Measurements from ENCODE around the gene BID. TPM values are rescaled to one million over a fixed set of nuclear protein-coding genes. Genes with fewer than 3 reads are reported as not detected.

Gene BID
- total RNA-seq, 2 donors from 2014 or later: 13.5 to 18.1 TPM

DNA sequence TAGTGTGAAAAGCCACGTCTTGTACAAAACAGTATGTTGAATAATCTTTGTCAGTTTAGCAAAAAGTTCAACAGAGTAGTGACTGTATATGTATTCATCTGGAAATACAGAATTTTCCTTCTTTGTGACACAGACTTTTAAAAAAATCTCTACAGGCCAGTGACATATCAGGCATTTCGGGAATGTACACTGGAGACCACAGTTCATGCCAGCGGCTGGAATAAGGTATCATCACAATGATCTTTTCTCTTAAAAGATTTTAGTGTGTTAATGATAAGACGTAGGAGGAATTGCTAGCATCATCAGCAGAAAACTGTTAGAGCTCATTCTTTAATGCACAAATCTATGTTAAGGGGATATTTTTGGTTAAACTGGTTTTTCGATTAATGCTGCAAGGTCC, 78.3 kb downstream of the BID start:
- Histone ChIP-seq H3K36me3 (no peaks in the 10 kb centered on the region), H3K27me3 (replicated peaks; ENCODE audit: insufficient read depth) (no peaks in the 10 kb centered on the region), H3K4me3 (no peak overlapping the region), H3K9me3 (no peaks in the 10 kb centered on the region), H3K27ac (no peak overlapping the region), H3K4me1 (ENCODE audit: control insufficient read depth in 1 of 2, low read depth in 2 of 2) (no peaks in the 10 kb centered on the region)
- DNase-seq (ENCODE audit: low spot score) (no peak), ATAC-seq (ENCODE audit: insufficient number of reproducible peaks, low FRiP score, low read depth) (no peak)
- TF ChIP-seq, protein P1, sequence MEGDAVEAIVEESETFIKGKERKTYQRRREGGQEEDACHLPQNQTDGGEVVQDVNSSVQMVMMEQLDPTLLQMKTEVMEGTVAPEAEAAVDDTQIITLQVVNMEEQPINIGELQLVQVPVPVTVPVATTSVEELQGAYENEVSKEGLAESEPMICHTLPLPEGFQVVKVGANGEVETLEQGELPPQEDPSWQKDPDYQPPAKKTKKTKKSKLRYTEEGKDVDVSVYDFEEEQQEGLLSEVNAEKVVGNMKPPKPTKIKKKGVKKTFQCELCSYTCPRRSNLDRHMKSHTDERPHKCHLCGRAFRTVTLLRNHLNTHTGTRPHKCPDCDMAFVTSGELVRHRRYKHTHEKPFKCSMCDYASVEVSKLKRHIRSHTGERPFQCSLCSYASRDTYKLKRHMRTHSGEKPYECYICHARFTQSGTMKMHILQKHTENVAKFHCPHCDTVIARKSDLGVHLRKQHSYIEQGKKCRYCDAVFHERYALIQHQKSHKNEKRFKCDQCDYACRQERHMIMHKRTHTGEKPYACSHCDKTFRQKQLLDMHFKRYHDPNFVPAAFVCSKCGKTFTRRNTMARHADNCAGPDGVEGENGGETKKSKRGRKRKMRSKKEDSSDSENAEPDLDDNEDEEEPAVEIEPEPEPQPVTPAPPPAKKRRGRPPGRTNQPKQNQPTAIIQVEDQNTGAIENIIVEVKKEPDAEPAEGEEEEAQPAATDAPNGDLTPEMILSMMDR (IDR thresholded peaks at IDR 0.05): no peak

DNA sequence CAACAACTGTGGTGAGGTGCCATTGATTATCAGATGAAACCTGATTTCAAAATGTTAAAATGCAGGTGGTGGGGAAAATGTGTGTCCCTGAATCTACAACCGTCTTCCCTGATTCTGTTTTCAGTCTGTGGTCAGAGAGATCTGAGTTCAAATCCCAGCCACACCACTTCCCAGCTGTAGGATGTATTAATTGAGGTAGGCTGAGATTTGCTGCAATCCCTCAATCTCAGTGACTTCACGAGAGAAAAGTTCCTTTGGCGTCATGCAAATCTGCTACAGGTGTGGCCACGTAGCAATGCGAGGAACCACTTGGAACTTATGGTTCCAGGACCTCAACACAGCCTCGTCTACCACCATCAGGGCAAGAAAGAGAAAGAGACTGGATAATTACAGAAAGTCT, 79.5 kb downstream of the BID start:
- Histone ChIP-seq H3K27me3 (replicated peaks; ENCODE audit: insufficient read depth) (no peaks in the 10 kb centered on the region), H3K4me1 (ENCODE audit: control insufficient read depth in 1 of 2, low read depth in 2 of 2) (no peaks in the 10 kb centered on the region), H3K36me3 (no peaks in the 10 kb centered on the region), H3K27ac (no peak overlapping the region), H3K4me3 (no peak overlapping the region), H3K9me3 (no peaks in the 10 kb centered on the region)
- ATAC-seq (ENCODE audit: insufficient number of reproducible peaks, low FRiP score, low read depth) (no peak), DNase-seq (ENCODE audit: low spot score) (no peak)
- TF ChIP-seq, protein P1 (IDR thresholded peaks at IDR 0.05): no peak

DNA sequence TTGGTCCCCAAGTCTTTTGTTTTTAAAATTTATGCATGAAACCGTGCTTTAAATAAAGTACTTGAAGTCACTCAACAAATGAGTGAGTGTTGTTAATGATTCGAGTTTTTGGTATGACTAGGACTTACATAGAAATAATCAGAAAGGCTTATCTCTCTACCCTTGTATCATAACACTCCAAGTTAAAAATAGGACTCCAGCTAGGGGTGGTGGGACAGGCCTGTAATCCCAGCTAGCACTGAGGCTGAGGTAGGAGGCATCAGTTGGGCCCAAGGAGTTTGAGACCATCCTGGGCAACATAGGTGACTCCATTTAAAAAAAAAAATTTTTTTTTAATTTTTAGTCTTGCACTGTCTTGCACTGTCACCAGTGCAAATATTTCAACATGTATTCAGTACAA, 80.1 kb downstream of the BID start:
- H3K4me1 ChIP-seq (ENCODE audit: control insufficient read depth in 1 of 2, low read depth in 2 of 2): no peaks in the 10 kb centered on the region
- H3K36me3 ChIP-seq: peaks cover 3% of the 10 kb centered on the region
- DNase-seq (ENCODE audit: low spot score) (no peak), ATAC-seq (ENCODE audit: insufficient number of reproducible peaks, low FRiP score, low read depth) (no peak)
- H3K27ac ChIP-seq: no peak overlapping the region
- no peaks in the 10 kb centered on the region for H3K27me3 ChIP-seq (replicated peaks; ENCODE audit: insufficient read depth)
- no peak overlapping the region for H3K4me3 ChIP-seq
- no peaks in the 10 kb centered on the region for H3K9me3 ChIP-seq
- TF ChIP-seq, protein P1 (IDR thresholded peaks at IDR 0.05): no peak

DNA sequence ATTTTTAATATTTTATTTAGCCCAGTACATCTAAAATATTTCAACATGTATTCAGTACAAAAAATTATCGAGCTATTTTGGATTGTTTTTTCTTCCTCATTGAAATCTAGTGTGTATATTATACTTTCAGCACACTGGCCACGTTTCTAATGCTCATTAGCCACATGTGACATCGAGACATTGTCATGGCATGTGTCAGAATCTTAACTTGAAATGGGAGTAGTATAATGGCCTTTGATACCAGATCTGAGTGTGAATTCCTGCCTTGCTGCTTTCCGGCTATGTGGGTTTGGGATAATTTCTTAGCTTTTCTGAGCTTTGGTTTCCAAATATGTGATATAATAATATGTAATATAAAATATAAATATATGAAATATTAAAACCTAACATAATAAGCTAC, 81.4 kb downstream of the BID start:
- no peak for DNase-seq (ENCODE audit: low spot score)
- Histone ChIP-seq H3K9me3 (no peaks in the 10 kb centered on the region), H3K27ac (no peak overlapping the region), H3K27me3 (replicated peaks; ENCODE audit: insufficient read depth) (no peaks in the 10 kb centered on the region), H3K36me3 (peaks cover 6% of the 10 kb centered on the region), H3K4me3 (no peak overlapping the region), H3K4me1 (ENCODE audit: control insufficient read depth in 1 of 2, low read depth in 2 of 2) (no peaks in the 10 kb centered on the region)
- TF ChIP-seq, protein P1 (IDR thresholded peaks at IDR 0.05): no peak
- ATAC-seq (ENCODE audit: insufficient number of reproducible peaks, low FRiP score, low read depth): no peak

DNA sequence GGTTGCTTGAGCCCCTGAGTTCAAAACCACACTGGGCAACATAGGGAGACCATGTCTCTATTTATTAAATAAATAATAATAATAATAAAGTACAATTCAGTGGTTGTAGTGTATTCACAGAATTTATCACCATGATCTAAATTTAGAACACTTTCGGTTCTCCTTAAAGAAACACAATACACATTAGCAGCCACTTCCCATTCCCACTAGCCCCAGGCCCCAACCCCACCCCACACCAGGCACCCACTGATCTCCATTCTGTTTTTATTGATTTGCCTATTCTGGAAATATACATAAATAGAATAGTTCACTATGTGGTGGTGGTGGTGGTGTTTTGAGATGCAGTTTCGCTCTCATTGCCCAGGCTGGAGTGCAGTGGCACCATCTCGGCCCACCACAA, 90.0 kb downstream of the BID start:
- no peak overlapping the region for H3K27ac ChIP-seq
- H3K36me3 ChIP-seq: peaks cover 4% of the 10 kb centered on the region
- DNase-seq (ENCODE audit: low spot score) (no peak), ATAC-seq (ENCODE audit: insufficient number of reproducible peaks, low FRiP score, low read depth) (no peak)
- H3K9me3 ChIP-seq: no peaks in the 10 kb centered on the region
- H3K27me3 ChIP-seq (replicated peaks; ENCODE audit: insufficient read depth): no peaks in the 10 kb centered on the region
- TF ChIP-seq, protein P1 (IDR thresholded peaks at IDR 0.05): no peak
- no peaks in the 10 kb centered on the region for H3K4me1 ChIP-seq (ENCODE audit: control insufficient read depth in 1 of 2, low read depth in 2 of 2)
- H3K4me3 ChIP-seq: no peak overlapping the region

Other genes starting within 250 kb of the BID start
- not detected for gene SLC25A18, start 211.0 kb downstream of the BID start, total RNA-seq
- gene ATP6V1E1, start 145.7 kb downstream of the BID start, total RNA-seq: 100 to 1,000 TPM; 102 to 124 TPM
- 10 to 100 TPM; 38.0 to 43.4 TPM for gene BCL2L13, start 135.7 kb downstream of the BID start, total RNA-seq